WTC11 (cell line): ENCODE results near the gene KATNBL1.

Experiments used
- ATF2 ChIP-seq: sonication (generic); formaldehyde crosslinking; IDR thresholded peaks from 2 replicates; pipeline ENCODE4 v1.8.1; 2022; ENCODE audit warnings: low read depth, missing genetic modification reagents, borderline replicate concordance
- MAX ChIP-seq: sonication (generic); formaldehyde crosslinking; IDR thresholded peaks from 2 replicates; pipeline ENCODE4 v1.8.0; 2022; ENCODE audit warnings: mild to moderate bottlenecking, missing genetic modification reagents
- TF ChIP-seq, protein P1 (sequence below): fragments of 200-600 bp; IDR thresholded peaks from 2 replicates; pipeline ENCODE4 v1.8.0; 2022; ENCODE audit warnings: antibody characterized with exemption
- TF ChIP-seq, protein P2 (sequence below): sonication (generic); formaldehyde crosslinking; IDR thresholded peaks from 2 replicates; pipeline ENCODE4 v1.8.0; 2022; ENCODE audit warnings: missing genetic modification reagents

- TF ChIP-seq, protein P1, sequence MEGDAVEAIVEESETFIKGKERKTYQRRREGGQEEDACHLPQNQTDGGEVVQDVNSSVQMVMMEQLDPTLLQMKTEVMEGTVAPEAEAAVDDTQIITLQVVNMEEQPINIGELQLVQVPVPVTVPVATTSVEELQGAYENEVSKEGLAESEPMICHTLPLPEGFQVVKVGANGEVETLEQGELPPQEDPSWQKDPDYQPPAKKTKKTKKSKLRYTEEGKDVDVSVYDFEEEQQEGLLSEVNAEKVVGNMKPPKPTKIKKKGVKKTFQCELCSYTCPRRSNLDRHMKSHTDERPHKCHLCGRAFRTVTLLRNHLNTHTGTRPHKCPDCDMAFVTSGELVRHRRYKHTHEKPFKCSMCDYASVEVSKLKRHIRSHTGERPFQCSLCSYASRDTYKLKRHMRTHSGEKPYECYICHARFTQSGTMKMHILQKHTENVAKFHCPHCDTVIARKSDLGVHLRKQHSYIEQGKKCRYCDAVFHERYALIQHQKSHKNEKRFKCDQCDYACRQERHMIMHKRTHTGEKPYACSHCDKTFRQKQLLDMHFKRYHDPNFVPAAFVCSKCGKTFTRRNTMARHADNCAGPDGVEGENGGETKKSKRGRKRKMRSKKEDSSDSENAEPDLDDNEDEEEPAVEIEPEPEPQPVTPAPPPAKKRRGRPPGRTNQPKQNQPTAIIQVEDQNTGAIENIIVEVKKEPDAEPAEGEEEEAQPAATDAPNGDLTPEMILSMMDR = no peak
- TF ChIP-seq MAX = no peak
- TF ChIP-seq, protein P2, sequence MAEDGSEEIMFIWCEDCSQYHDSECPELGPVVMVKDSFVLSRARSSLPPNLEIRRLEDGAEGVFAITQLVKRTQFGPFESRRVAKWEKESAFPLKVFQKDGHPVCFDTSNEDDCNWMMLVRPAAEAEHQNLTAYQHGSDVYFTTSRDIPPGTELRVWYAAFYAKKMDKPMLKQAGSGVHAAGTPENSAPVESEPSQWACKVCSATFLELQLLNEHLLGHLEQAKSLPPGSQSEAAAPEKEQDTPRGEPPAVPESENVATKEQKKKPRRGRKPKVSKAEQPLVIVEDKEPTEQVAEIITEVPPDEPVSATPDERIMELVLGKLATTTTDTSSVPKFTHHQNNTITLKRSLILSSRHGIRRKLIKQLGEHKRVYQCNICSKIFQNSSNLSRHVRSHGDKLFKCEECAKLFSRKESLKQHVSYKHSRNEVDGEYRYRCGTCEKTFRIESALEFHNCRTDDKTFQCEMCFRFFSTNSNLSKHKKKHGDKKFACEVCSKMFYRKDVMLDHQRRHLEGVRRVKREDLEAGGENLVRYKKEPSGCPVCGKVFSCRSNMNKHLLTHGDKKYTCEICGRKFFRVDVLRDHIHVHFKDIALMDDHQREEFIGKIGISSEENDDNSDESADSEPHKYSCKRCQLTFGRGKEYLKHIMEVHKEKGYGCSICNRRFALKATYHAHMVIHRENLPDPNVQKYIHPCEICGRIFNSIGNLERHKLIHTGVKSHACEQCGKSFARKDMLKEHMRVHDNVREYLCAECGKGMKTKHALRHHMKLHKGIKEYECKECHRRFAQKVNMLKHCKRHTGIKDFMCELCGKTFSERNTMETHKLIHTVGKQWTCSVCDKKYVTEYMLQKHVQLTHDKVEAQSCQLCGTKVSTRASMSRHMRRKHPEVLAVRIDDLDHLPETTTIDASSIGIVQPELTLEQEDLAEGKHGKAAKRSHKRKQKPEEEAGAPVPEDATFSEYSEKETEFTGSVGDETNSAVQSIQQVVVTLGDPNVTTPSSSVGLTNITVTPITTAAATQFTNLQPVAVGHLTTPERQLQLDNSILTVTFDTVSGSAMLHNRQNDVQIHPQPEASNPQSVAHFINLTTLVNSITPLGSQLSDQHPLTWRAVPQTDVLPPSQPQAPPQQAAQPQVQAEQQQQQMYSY (CRISPR knock-in tag) = no peak
- TF ChIP-seq ATF2 (CRISPR knock-in tag) = no peak
These were observed 83.4 kb downstream of the KATNBL1 start for GRCh38 chr15:34126522-34126921.
